ENCODE results near the gene DOCK8.
A peak's percentile ranks its signal among the peaks of the same experiment; 100 is the strongest.
"Not testable (repeated sequence)": the region's sequence is repeated elsewhere in the genome, so short reads cannot be mapped to it uniquely, and the experiment has no call there.

The DOCK8 gene

GRCh38 chr9:373759-374206 is 159.1 kb downstream of the DOCK8 start:
- no peak for DNase-seq

GRCh38 chr9:374736-375135 is 160.1 kb downstream of the DOCK8 start:
- DNase-seq = no peak

DNA sequence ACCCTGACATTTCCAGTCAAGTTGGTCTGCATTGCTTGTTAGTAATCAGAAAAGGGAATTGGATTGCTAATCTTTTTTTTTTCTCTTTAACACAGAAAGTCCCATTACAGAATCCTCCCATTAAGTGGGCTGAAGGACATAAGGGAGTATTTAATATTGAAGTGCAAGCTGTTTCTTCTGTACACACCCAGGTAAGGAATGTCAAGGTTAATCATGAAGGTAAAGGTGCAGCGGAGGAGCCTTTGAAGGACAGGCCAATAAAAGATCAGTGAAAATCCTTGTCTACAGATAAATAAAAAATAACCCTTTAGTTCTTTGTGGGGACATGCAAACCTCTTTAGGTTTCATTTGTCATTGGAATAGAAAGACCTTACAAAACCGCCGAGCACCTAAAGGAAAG is 161.4 kb downstream of the DOCK8 start:
- DNase-seq = no peak

DNA sequence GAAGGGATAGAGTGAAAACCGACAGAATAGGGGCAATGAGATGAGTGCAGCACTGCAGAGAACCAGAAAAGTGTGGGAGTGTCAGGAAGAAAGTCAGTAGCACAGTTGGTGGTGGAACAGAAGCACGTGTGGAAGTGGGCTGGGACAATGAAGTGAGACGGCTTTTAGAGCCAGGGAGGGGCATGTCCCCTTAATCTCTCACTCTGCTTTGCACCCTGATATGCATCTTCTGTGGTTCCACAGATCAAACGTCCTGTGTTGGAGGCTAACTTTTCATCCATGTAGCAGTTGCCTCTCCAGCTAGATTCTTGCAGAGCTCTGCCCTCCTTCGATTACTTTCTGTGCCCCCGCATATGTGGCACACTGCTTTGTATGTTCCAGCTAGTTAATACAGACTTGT is 163.6 kb downstream of the DOCK8 start:
- no peak for DNase-seq

GRCh38 chr9:382383-382782 is 167.7 kb downstream of the DOCK8 start:
- DNase-seq = no peak

DNA sequence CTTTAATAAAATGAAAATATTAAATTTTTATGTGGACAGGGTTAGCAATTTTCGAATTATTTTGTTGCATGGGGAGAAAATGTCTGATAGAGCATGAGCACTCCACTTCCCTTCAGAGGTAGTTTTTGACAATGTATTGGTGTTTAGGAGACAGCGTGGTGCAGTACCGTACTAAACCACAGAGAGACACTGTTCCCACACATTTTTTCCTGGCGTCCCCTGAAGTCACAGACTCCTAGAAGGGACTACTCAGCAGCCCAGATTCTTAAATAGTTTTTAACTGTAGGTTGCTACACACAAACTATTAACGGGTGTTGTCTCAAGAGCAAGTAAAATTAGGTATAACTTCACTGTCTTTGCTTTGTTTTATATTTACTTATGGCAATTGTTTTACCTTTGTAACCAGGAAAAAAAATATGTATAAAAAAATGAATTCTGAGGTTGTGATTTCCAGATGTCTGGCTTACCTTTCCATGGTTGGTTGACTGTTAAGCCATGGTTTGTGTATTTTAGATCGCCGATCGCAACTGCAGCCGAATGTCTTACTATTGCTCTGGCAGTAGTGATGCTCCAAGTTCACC is 171.2 kb downstream of the DOCK8 start:
- DNase-seq = peak; percentile 8

DNA sequence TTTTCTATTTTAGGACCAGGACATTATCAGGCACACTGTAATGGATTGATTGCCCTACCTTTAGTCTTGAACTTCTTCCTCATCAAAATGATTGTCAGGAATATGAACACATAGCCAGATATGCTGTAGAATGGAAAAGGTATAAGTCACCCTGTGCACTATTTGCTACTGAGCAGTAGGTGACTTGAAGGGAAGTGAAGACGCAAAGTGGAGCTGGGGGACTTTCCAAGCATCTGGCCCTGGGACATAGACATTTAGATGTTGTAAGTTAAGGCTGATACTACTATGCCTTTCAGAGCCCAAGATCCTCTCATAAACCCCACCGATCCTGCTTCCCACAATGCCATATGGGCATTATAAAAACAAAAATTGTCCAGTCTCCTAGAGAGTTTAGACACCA is 174.5 kb downstream of the DOCK8 start:
- no peak for DNase-seq

DNA sequence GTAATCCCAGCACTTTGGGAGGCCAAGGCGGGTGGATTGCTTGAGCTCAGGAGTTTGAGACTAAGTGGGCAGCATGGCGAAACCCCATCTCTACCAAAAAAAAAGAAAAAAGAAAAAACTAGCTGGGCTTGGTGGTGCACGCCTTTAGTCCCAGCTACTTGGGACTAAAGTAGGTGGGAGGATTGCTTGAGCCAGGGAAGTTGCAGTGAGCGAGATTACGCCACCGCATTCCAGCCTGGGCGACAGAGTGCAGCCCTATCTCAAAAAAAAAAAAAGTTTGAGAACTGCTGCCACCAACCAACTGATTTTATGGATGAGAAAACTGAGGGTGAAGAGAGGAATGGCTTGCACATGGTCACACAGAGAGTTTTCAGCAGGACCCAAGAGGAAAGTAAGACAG is 175.1 kb downstream of the DOCK8 start:
- no peak for DNase-seq

GRCh38 chr9:392077-392804 is 177.6 kb downstream of the DOCK8 start:
- DNase-seq = no peak

DNA sequence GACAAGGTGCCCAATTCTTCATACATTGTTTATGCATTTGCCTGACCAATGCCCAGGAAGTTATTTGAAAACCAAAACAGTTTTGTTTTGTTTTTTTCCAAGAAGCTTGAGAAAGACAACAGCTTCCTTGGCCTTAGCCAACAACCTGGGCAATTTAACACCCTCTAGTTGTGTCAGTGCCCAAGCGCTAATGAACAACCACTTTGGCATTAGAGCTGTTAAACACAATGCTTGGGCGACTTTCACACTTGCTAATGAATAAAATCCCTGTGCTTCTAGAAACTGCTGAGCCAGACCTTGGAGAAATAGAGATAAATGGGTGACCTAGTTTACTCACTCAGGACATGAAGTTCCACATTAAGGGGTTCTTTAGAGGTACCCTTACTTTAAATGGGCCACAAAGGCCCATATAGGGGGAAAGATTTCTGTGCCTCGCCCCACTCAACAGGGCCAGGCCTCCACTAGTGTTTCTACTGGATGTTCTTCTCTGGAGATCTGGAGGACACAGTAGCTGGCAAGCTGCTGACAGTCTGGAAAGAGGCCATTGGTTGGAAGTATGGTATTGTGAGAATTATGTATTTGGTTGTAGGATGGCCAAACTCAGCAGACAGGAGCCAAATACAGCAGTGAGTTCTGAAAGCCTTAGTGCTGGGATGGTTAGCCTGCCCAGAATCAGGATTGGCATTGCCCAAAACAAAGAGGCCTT is 179.8 kb downstream of the DOCK8 start:
- no peak for DNase-seq

GRCh38 chr9:396396-396795 is 181.7 kb downstream of the DOCK8 start:
- DNase-seq = no peak

- DNase-seq = no peak
These were observed 183.4 kb downstream of the DOCK8 start for GRCh38 chr9:398085-398484.

DNA sequence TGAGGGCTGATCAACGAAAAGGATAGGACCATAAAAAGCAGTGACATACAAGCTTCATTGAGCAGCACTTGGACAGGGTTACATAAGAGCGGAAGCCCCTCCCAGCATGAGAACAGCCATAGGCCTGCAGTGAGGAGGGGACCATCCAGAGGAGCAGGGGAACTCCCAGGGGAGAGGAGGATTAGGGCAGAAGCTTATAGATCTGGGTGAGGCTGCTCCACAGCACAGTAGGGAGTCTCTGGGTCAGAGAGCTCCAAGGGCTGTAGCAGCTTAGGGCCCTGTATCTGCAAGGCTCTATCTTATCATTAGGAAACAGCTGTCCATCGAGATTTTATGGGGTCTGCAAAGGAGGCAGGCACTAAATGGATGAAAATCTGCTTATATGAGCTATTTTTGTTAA is 186.6 kb downstream of the DOCK8 start:
- DNase-seq = no peak

DNA sequence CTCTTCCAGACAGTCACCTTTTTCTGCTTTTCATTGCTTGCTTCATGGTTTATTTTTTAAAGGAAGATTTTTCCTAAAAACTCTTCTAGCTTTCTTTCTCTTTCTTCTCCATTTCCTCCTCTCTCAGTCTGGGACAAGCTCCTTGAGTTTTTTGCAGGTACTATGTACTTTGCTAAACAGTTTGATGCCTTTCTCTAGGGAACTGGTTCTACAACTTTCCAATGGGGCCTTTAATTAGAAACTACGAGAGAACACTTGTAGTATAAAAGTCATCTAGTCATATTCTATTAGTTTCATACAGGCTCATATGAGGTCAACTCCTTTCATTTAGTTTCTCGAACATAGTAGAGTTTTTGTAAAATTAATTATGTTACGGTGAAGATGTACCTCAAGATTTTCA is 189.6 kb downstream of the DOCK8 start:
- no peak for DNase-seq

DNA sequence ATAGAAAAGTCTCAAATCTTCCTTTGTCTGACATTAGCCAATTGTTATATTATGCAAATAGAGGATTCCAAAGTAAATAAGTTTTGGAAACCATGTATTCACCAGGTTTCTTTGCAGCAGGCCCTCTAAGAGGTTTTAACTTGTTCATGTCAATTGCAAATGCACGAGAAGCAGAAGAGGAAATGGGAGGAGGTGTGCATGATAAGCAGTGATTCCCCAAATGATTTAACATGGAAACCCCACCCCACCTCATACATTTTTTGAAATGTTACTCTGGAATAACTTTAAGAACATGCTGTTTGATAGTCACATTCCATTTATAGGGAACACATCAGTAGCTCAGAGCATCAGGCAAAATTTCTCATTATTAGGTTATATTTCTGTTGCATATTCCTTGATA is 190.7 kb downstream of the DOCK8 start:
- no peak for DNase-seq

DNA sequence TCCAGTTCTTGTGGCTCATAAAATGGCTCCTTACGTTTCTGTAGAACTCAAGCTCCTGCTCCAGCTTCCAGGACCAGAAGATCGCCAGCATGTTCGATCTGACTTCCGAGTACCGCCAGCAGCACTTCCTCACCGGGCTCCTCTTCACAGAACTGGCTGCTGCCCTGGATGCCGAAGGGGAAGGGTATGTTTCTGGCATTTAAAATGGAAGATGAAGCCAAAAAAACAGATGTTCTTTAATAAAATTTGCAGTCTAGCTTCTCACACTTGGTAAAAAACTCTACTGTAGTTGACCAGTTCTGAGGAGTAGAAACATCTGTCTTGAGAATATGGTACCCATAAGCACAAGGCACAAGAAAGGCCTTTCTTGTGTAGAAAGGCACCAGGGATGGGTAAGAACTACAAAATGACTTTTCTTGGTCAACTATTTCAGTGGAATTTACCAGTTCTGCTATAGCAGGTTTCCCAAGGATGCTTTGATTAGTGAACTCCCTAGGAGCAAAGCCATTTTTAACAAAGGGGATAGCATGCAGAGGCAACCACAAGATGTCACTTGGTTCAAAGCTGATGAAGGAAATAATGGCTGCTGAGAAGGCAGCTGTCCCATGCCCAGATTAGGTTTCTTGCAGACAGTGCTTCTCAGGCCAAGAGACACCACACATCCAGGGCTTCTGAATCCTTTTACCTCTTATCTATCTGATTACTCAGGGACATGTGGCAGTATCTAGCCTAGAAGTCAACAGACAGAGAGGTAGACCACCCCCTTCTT is 192.4 kb downstream of the DOCK8 start:
- no peak for DNase-seq

- DNase-seq = not testable (repeated sequence)
These were observed 195.0 kb downstream of the DOCK8 start for GRCh38 chr9:409655-410054.

GRCh38 chr9:414595-414994 is 199.9 kb downstream of the DOCK8 start:
- DNase-seq = no peak

DNA sequence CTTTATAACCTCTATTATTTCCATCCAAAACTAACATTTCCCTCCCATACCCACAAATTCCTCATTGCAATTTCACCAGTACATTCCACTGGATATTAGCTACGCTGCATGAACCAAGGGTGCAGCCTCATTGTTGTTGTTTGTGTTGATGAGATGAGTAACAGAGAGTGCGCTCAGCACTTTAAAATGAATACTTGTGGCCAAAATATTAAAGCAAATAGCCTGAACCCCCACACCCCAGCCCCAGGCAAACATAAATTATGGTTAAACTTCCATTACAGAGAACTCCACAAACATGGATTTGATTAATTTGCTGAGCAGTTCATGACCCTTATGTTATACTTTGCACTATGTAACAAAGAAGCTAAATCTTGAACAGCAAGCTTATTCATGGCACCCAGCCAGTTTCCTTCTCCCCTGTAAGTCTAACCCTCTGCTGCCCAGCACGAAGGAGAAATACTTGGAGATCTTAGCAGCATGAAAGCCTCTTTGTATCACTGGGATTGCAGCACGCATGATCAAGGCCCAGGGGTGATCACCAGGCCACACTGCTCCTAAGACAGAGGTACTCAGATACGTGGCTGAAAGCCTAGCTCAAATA is 205.0 kb downstream of the DOCK8 start:
- no peak for DNase-seq

- DNase-seq = no peak
These were observed 207.2 kb downstream of the DOCK8 start for GRCh38 chr9:421896-422295.

DNA sequence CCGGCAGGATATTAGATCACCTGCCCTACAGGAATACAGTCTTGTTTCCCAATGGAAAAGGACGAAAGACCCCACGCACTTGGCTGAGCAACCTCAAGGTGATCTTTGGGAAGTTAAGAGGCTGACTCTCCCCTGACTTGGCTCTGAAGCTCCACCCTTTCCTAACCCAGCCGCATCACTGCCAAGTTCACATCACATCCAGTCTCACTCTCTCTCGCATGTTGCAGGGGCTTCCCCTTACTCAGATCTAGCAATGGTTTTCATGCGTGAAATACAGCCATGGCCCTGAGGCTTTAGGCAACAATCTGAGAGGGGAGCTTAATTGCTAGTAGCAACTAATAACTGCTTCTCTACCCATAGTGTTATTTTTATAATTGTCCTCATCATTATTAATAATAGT is 211.6 kb downstream of the DOCK8 start:
- DNase-seq = no peak

- no peak for DNase-seq
These were observed 212.3 kb downstream of the DOCK8 start for GRCh38 chr9:426976-427375.

DNA sequence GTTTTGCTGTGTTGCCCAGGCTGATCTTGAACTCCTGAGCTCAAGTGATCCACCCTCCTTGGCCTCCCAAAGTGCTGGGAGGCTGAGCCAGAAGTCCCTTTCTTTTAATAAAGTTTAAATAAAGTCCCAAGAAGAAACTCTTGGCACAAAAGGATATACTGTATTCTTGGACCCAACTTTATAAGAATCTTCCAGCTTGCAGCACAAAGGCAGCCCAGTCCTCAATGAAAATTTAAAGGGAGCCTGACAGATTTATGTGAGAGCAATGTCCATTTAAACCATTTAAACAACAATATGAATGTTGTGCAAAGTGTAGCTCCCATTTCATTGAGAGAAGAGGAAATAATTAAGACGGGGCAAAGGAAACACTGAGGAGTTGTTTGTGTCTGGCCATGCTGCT is 217.0 kb downstream of the DOCK8 start:
- no peak for DNase-seq

Data from NCI-H187 treated with DMSO at 0.1 percent for 48 hours (cell line).